Fibroblast of mammary gland (primary cell): ENCODE measurements around the gene KIF16B.

Experiments used
- DNase-seq: peaks from one replicate; pipeline ENCODE4 v3.0.0-alpha.2; 2010; ENCODE audit warnings: low read depth
- H3K4me3 ChIP-seq: 2 replicates; pipeline ENCODE4 v1.5.1; 2011; ENCODE audit warnings: low read depth, mild to moderate bottlenecking, low read length, moderate library complexity; ENCODE audit not compliant: control insufficient read depth
- TF ChIP-seq, protein P1 (sequence below): conservative IDR thresholded peaks from 2 replicates; pipeline ENCODE4 v1.5.1; 2011; ENCODE audit warnings: low read depth, low read length, inconsistent platforms; ENCODE audit not compliant: control insufficient read depth, insufficient read depth

The KIF16B gene

DNA sequence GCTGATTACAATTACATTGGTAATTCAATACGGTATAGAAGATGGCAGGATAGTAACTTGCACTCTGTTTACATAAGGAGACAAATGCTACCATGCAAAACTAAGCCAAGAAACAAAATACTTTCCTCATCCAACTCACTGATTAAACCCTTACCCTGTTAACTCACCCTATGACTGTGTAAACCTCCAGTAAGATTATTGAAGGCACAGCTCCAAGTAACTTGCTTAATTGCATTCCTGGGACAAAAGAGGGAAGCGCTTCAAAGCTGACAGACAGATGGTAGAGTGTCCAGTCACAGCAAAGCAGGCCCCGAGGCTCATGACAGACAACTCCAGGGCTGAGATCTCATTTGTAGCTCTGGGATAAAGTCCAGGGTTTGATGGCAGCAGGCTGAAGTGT, 6.9 kb upstream of the KIF16B start:
- TF ChIP-seq, protein P1, sequence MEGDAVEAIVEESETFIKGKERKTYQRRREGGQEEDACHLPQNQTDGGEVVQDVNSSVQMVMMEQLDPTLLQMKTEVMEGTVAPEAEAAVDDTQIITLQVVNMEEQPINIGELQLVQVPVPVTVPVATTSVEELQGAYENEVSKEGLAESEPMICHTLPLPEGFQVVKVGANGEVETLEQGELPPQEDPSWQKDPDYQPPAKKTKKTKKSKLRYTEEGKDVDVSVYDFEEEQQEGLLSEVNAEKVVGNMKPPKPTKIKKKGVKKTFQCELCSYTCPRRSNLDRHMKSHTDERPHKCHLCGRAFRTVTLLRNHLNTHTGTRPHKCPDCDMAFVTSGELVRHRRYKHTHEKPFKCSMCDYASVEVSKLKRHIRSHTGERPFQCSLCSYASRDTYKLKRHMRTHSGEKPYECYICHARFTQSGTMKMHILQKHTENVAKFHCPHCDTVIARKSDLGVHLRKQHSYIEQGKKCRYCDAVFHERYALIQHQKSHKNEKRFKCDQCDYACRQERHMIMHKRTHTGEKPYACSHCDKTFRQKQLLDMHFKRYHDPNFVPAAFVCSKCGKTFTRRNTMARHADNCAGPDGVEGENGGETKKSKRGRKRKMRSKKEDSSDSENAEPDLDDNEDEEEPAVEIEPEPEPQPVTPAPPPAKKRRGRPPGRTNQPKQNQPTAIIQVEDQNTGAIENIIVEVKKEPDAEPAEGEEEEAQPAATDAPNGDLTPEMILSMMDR, result no peak
- H3K4me3 ChIP-seq, result no peak overlapping the region
- peak; percentile 90 for DNase-seq

- H3K4me3 ChIP-seq, result no peak overlapping the region
- TF ChIP-seq, protein P1, result no peak
- no peak for DNase-seq
Measured at GRCh38 chr20:16576219-16576618, 3.0 kb upstream of the KIF16B start.

DNA sequence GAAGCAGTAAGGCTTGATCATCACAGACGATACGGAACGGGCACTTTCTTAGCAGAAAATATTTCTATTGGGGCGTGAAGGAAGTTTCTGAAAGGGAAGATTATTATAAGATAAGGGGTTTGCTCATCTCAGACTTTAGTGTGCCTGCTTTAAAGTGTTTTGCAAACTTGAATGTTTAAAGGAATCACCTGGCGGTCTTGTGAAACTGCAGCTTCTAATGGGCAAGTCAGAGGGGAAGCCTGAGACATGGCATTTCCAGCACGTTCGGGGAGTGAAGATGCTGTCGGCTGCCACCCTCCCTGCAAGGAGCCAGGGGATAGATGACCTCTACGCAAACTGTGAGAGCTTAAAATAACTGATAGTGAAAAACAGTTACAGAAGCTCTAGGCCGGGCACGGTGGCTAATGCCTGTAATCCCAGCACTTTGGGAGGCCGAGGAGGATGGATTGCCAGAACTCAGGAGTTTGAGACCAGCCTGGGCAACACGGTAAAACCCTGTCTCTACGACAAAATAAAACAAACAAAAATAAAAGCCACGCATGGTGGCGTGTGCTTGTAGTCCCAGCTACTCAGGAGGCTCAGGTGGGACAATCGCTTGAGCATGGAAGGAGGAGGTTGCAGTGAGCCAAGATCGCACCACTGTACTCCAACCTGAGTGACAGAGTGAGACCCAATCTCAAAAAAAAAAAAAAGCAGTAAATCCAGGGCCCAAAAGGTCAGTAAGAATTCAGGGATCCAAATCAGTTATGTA, 2.3 kb upstream of the KIF16B start:
- DNase-seq, result no peak
- H3K4me3 ChIP-seq, result peak overlapping the region; percentile 51
- TF ChIP-seq, protein P1, result no peak

DNA sequence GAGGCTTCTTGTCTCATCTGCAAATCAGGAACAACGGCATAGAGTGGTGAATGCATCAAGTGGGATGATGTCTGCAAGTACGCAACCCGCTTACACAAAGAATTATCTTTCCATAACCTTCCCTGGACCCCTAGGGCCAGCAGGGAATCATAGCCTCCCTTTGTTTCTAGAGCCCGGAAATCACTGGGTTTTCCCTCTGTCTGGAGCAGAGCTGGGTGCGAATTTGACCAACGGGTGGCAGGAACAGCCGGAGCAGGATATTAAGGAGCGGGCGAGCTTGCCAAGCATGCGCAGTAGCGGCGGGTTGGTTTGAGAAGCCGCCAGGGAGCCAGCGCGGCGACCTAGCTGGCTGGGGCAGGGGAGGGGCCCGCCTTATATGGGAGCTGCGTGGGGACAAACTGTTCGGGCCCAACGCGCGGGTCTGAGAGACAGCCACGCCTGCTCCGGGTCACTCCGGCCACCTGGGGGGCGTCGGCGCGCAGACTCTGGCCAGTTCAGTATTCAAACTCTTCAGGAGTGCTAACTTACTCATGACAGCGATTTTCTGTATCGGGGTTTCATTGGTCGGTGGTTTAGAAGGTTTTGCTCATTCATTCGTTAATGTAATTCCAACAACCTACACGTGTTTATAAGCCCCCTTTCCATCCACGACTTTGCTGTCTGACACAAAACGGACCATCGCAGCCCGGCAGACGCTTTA, 1.6 kb upstream of the KIF16B start:
- peak; percentile 81 for DNase-seq
- TF ChIP-seq, protein P1, result no peak
- peak overlapping the region; percentile 51 for H3K4me3 ChIP-seq

DNA sequence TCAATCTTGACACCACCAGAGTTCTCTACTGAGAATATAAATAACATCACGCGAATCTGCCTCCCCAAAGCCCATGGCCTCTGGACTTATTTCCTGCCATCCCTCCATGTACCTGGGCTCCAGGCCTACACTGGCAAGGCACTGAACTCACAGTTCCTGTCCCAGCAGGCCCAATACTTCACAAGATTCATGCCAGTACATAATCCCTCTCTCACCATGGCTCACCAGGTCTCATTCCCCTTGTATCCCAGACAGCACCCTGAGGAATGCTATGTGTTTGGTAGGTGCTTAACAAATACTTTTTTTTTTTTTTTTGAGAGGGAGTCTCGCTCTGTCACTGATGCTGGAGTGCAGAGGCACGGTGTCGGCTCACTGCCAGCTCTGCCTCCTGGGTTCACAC, 1.9 kb downstream of the KIF16B start:
- H3K4me3 ChIP-seq, result no peak overlapping the region
- no peak for DNase-seq
- TF ChIP-seq, protein P1, result no peak

GRCh38 chr20:16569246-16570153, 3.7 kb downstream of the KIF16B start:
- TF ChIP-seq, protein P1, result no peak
- H3K4me3 ChIP-seq, result no peak overlapping the region
- DNase-seq, result no peak
